HCT116 (cell line): ENCODE results near the gene WDR93. TPM values are rescaled to one million over a fixed set of nuclear protein-coding genes. Genes with fewer than 3 reads are reported as not detected.

Experiments used
- ATAC-seq: fragments of 200-7000 bp; cut with Tn5 transposase; 2 replicates; pipeline ENCODE4 v1.9.1; 2020; ENCODE audit warnings: mild to moderate bottlenecking, moderate library complexity
- BruUV-seq: library from RNA; stranded (reverse); fragments of 400-500 nt; replicated peaks from 2 replicates; lab custom pipeline; 2021; lab: Mats Ljungman, UMichigan
- CTCF ChIA-PET: fragments of 300-600 bp; sonication (Branson Sonifier 250); formaldehyde crosslinking; loops from one replicate; lab custom pipeline; 2021; ENCODE audit warnings: antibody characterized with exemption; lab: Charles Lee
- POLR2A ChIA-PET: fragments of 300-600, 350-600 bp; sonication (Branson Sonifier 250); formaldehyde crosslinking; loops from one replicate; lab custom pipeline; 2021; ENCODE audit warnings: antibody characterized with exemption; lab: Charles Lee
- RAD21 ChIA-PET, 2 experiments: fragments of 300-600 bp; sonication (Branson Sonifier 250); formaldehyde crosslinking; loops; one replicate each; lab custom pipeline; 2023; ENCODE audit warnings: low total read pairs in 2 of 2; ENCODE audit not compliant: uncharacterized antibody in 2 of 2, unreplicated experiment in 2 of 2, low non-redundant PET in 1 of 2; lab: Charles Lee
- DNase-seq: peaks from one replicate; pipeline ENCODE4 v3.0.0-alpha.2; 2010; ENCODE audit warnings: low read depth, low spot score
- H2AFZ ChIP-seq: fragments of 200-600 bp; shearing (Covaris generic), sonication (generic); 2 replicates; pipeline ENCODE4 v1.6.1; 2017; ENCODE audit warnings: low read depth, mixed run types, mixed read lengths, antibody characterized with exemption, low read length; ENCODE audit not compliant: poor library complexity, severe bottlenecking
- H3K27ac ChIP-seq: 2 replicates; pipeline ENCODE4 v1.5.1; 2012; ENCODE audit warnings: low read depth, low read length
- H3K27me3 ChIP-seq: fragments of 200-600 bp; sonication (generic); 2 replicates; pipeline ENCODE4 v1.6.1; 2016; ENCODE audit warnings: mixed run types, low read length, mixed read lengths; ENCODE audit not compliant: insufficient read depth
- H3K36me3 ChIP-seq, 2 experiments: fragments of 200-500 bp in 1 of 2; fragments of 200-600 bp in 1 of 2; sonication (Bioruptor generic) in 1 of 2; sonication (generic) in 1 of 2; 2 replicates each; pipeline versions ENCODE4 v1.5.1 to v1.6.1; 2014 to 2016; ENCODE audit warnings: low read length in 2 of 2, inconsistent platforms in 1 of 2, mixed read lengths in 1 of 2, mixed run types in 1 of 2; ENCODE audit not compliant: insufficient read depth in 2 of 2, control insufficient read depth in 1 of 2
- H3K4me1 ChIP-seq, 2 experiments: fragments of 200-600 bp in 1 of 2; sonication (generic) in 1 of 2; 2 replicates each; pipeline versions ENCODE4 v1.5.1 to v1.6.1; 2012 to 2017; ENCODE audit warnings: low read length in 2 of 2, inconsistent platforms in 1 of 2, mild to moderate bottlenecking in 1 of 2, mixed read lengths in 1 of 2, mixed run types in 1 of 2, moderate library complexity in 1 of 2; ENCODE audit not compliant: insufficient read depth in 2 of 2, control insufficient read depth in 1 of 2
- H3K4me2 ChIP-seq: fragments of 200-600 bp; sonication (generic); 2 replicates; pipeline ENCODE4 v1.6.1; 2017; ENCODE audit warnings: mixed run types, low read length, mixed read lengths
- H3K4me3 ChIP-seq, 2 experiments: fragments of 200-600 bp in 1 of 2; sonication (generic) in 1 of 2; replicated peaks in 1 of 2; 2 replicates each; pipeline ENCODE4 v1.5.1; 2011 to 2016; ENCODE audit warnings: low read length in 2 of 2, control low read depth in 1 of 2, low read depth in 1 of 2, mild to moderate bottlenecking in 1 of 2, mixed read lengths in 1 of 2, mixed run types in 1 of 2
- H3K79me2 ChIP-seq: fragments of 200-600 bp; sonication (generic); 2 replicates; pipeline ENCODE4 v1.6.1; 2017; ENCODE audit warnings: mild to moderate bottlenecking, mixed run types, low read length, moderate library complexity, mixed read lengths; ENCODE audit not compliant: insufficient read depth
- H3K9ac ChIP-seq: fragments of 200-600 bp; sonication (generic); 2 replicates; pipeline ENCODE4 v1.6.1; 2016; ENCODE audit warnings: low read length, mixed read lengths
- H3K9me2 ChIP-seq: fragments of 200-600 bp; sonication (generic), shearing (Covaris generic); 2 replicates; pipeline ENCODE4 v1.6.1; 2017; ENCODE audit warnings: mixed run types, mild to moderate bottlenecking, moderate library complexity; ENCODE audit not compliant: insufficient read depth
- H3K9me3 ChIP-seq, 2 experiments: fragments of 200-500 bp in 1 of 2; fragments of 200-600 bp in 1 of 2; sonication (Bioruptor generic) in 1 of 2; sonication (generic) in 1 of 2; 2 replicates each; pipeline ENCODE4 v1.6.1; 2014 to 2017; ENCODE audit warnings: low read length in 2 of 2, mixed read lengths in 2 of 2, inconsistent platforms in 1 of 2, low read depth in 1 of 2, mild to moderate bottlenecking in 1 of 2, mixed run types in 1 of 2, moderate library complexity in 1 of 2; ENCODE audit not compliant: control insufficient read depth in 1 of 2, insufficient read depth in 1 of 2
- H4K20me1 ChIP-seq: fragments of 200-600 bp; sonication (generic), shearing (Covaris generic); 2 replicates; pipeline ENCODE4 v1.6.1; 2017; ENCODE audit warnings: mixed run types, mild to moderate bottlenecking, moderate library complexity; ENCODE audit not compliant: insufficient read depth
- EZH2 ChIP-seq: fragments of 200-600 bp; sonication (generic); IDR thresholded peaks from 2 replicates; pipeline ENCODE4 v1.6.1; 2017; ENCODE audit warnings: antibody characterized with exemption, mixed run types
- POLR2AphosphoS5 ChIP-seq: IDR thresholded peaks from 2 replicates; pipeline ENCODE4 v1.6.1; 2011; ENCODE audit warnings: mild to moderate bottlenecking, low read depth, low read length, moderate library complexity
- intact Hi-C: fragments of 100-400 bp; cut with micrococcal nuclease; formaldehyde crosslinking; loops from 2 replicates; pipeline ENCODE4 v1.10.0; 2022
- total RNA-seq: library from RNA; stranded (reverse); gene quantifications from one replicate; pipeline ENCODE4 v1.2.1, GENCODE V29; 2021; ENCODE audit not compliant: unreplicated experiment
- TF ChIP-seq, protein P1 (sequence below), 3 experiments: fragments of 200-600 bp in 1 of 3; sonication (generic) in 1 of 3; IDR thresholded peaks in 2 of 3; conservative IDR thresholded peaks in 1 of 3; 2 replicates each; pipeline ENCODE4 v1.5.1; 2012 to 2017; ENCODE audit warnings: low read depth in 2 of 3, low read length in 2 of 3, antibody characterized with exemption in 1 of 3, borderline replicate concordance in 1 of 3, control low read depth in 1 of 3, mild to moderate bottlenecking in 1 of 3, mixed read lengths in 1 of 3, mixed run types in 1 of 3, moderate library complexity in 1 of 3; ENCODE audit not compliant: insufficient read depth in 1 of 3
- TF ChIP-seq, protein P2 (sequence below): IDR thresholded peaks from 2 replicates; pipeline ENCODE4 v1.6.1; 2011; ENCODE audit warnings: mild to moderate bottlenecking, low read length, moderate library complexity; ENCODE audit not compliant: insufficient replicate concordance; ENCODE audit errors: extremely low read depth

The WDR93 gene
- total RNA-seq, 1 experiment from 2014 or later = 0.42 TPM

GRCh38 chr15:89732451-89733172, 42.0 kb downstream of the WDR93 start:
- Histone ChIP-seq H2AFZ (no peak overlapping the region), H3K79me2 (no peaks in the 10 kb centered on the region), H3K9ac (no peak overlapping the region), H3K4me2 (no peak overlapping the region), H3K4me1 (no peaks in the 10 kb centered on the region), H3K9me2 (no peaks in the 10 kb centered on the region), H4K20me1 (no peaks in the 10 kb centered on the region), H3K27me3 (no peaks in the 10 kb centered on the region)
- ChIA-PET CTCF (interaction anchor here (1.0 to 1.8 kb wide), 2 partner anchors 8 to 29 kb away, joined by 3 to 10 read pairs; no protein-coding TSS in a partner anchor), RAD21 (no interaction called here)
- BruUV-seq = no TSS peak
- intact Hi-C loops = no loop called here
- DNase-seq (no peak), ATAC-seq (no peak)
- TF ChIP-seq, protein P1, sequence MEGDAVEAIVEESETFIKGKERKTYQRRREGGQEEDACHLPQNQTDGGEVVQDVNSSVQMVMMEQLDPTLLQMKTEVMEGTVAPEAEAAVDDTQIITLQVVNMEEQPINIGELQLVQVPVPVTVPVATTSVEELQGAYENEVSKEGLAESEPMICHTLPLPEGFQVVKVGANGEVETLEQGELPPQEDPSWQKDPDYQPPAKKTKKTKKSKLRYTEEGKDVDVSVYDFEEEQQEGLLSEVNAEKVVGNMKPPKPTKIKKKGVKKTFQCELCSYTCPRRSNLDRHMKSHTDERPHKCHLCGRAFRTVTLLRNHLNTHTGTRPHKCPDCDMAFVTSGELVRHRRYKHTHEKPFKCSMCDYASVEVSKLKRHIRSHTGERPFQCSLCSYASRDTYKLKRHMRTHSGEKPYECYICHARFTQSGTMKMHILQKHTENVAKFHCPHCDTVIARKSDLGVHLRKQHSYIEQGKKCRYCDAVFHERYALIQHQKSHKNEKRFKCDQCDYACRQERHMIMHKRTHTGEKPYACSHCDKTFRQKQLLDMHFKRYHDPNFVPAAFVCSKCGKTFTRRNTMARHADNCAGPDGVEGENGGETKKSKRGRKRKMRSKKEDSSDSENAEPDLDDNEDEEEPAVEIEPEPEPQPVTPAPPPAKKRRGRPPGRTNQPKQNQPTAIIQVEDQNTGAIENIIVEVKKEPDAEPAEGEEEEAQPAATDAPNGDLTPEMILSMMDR (IDR thresholded peaks at IDR 0.05 in 2 of 3, conservative IDR thresholded peaks at IDR 0.05 in 1 of 3; ENCODE audit: borderline replicate concordance in 1 of 3, insufficient read depth in 1 of 3, low read depth in 2 of 3, low read length in 2 of 3) = no peak
- no peak for TF ChIP-seq EZH2
- no peak for TF ChIP-seq POLR2AphosphoS5
- TF ChIP-seq, protein P2, sequence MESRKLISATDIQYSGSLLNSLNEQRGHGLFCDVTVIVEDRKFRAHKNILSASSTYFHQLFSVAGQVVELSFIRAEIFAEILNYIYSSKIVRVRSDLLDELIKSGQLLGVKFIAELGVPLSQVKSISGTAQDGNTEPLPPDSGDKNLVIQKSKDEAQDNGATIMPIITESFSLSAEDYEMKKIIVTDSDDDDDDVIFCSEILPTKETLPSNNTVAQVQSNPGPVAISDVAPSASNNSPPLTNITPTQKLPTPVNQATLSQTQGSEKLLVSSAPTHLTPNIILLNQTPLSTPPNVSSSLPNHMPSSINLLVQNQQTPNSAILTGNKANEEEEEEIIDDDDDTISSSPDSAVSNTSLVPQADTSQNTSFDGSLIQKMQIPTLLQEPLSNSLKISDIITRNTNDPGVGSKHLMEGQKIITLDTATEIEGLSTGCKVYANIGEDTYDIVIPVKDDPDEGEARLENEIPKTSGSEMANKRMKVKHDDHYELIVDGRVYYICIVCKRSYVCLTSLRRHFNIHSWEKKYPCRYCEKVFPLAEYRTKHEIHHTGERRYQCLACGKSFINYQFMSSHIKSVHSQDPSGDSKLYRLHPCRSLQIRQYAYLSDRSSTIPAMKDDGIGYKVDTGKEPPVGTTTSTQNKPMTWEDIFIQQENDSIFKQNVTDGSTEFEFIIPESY = no peak
- TF ChIP-seq, all 23 proteins: peak for 0
- Histone ChIP-seq H3K9me3 (no peaks in the 10 kb centered on the region), H3K36me3 (no peaks in the 10 kb centered on the region), H3K4me3 (no peak overlapping the region), H3K27ac (no peak overlapping the region)
- POLR2A ChIA-PET = no interaction called here
